Measurements from ENCODE around the gene EIF4E1B.

Gene EIF4E1B

GRCh38 chr5:176631383-176632200 is 1.1 kb downstream of the EIF4E1B start:
- DNase-seq = no peak
- no peak overlapping the region for H2BK5ac ChIP-seq (ENCODE audit: low read depth, low read length, poor library complexity, severe bottlenecking)
- peaks cover 28% of the 10 kb centered on the region for H3K4me1 ChIP-seq (ENCODE audit: control insufficient read depth, insufficient read depth, low read depth, low read length)
- no peak overlapping the region for H3K23ac ChIP-seq (ENCODE audit: low read length in 2 of 2)
- H3K9me3 ChIP-seq (ENCODE audit: control insufficient read depth, low read length) = peaks cover 6% of the 10 kb centered on the region
- H2BK12ac ChIP-seq (ENCODE audit: low read length in 2 of 2) = no peak overlapping the region
- H2AFZ ChIP-seq (ENCODE audit: low read depth, low read length) = no peak overlapping the region
- H3K4me3 ChIP-seq (ENCODE audit: insufficient read depth in 1 of 2, low read depth in 1 of 2, low read length in 2 of 2) = no peak overlapping the region
- H4K8ac ChIP-seq (ENCODE audit: low read length) = no peak overlapping the region
- no peak overlapping the region for H3K18ac ChIP-seq (ENCODE audit: low read depth in 1 of 2, low read length in 2 of 2)
- 90% methylated on average over 6 of the region's 7 CpGs for WGBS
- H3K14ac ChIP-seq (ENCODE audit: low read length in 2 of 2) = no peak overlapping the region
- no peak overlapping the region for H2BK120ac ChIP-seq (ENCODE audit: low read depth, low read length)
- H3K79me1 ChIP-seq (replicated peaks; ENCODE audit: low read length, poor library complexity, severe bottlenecking) = no peaks in the 10 kb centered on the region
- H3K9ac ChIP-seq (ENCODE audit: low read length) = no peak overlapping the region
- H3K36me3 ChIP-seq (ENCODE audit: control insufficient read depth in 1 of 2, insufficient read depth in 2 of 2, low read depth in 1 of 2, low read length in 2 of 2) = no peaks in the 10 kb centered on the region
- H3K27ac ChIP-seq (ENCODE audit: low read length, poor library complexity, severe bottlenecking) = no peak overlapping the region
- H3K4ac ChIP-seq (ENCODE audit: low read depth in 1 of 2, low read length in 2 of 2) = no peak overlapping the region
- H2AK5ac ChIP-seq (ENCODE audit: low read length, severe bottlenecking) = no peak overlapping the region
- H4K91ac ChIP-seq (ENCODE audit: low read length) = no peak overlapping the region
- no peak overlapping the region for H2BK15ac ChIP-seq (ENCODE audit: low read depth, poor library complexity, severe bottlenecking)
- peaks cover 68 to 77% of the 10 kb centered on the region in 2 experiments for H3K27me3 ChIP-seq (ENCODE audit: control insufficient read depth in 1 of 2, insufficient read depth in 1 of 2, low read length in 2 of 2)
- H3K4me2 ChIP-seq (ENCODE audit: low read length, poor library complexity, severe bottlenecking) = no peak overlapping the region

DNA sequence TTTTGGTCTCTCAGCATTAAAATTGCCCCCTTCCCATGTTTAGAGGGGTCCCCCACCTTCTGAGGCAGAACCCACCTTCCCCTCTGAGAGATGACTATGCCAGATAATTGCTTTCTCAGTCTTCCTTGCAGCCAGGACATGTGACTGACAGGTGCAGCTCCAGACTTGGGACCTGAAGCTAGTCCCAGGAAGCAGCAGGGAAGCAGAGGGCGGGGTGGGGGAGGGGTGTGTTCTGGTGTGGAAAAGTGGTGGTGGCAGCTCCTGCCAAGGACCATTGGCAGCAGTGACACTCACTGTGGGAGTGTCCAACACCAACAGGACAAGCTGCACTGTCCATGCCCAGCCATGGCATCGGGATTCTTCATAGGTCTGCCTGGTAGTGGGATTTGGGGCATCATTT is 2.3 kb downstream of the EIF4E1B start:
- no peak overlapping the region for H3K27ac ChIP-seq (ENCODE audit: low read length, poor library complexity, severe bottlenecking)
- H3K9me3 ChIP-seq (ENCODE audit: control insufficient read depth, low read length) = peaks cover 6% of the 10 kb centered on the region
- WGBS = 77% methylated on average over 2 of the region's 2 CpGs
- no peak overlapping the region for H3K9ac ChIP-seq (ENCODE audit: low read length)
- no peak overlapping the region for H3K23ac ChIP-seq (ENCODE audit: low read length in 2 of 2)
- no peaks in the 10 kb centered on the region for H3K36me3 ChIP-seq (ENCODE audit: control insufficient read depth in 1 of 2, insufficient read depth in 2 of 2, low read depth in 1 of 2, low read length in 2 of 2)
- DNase-seq = no peak
- no peak overlapping the region for H2BK5ac ChIP-seq (ENCODE audit: low read depth, low read length, poor library complexity, severe bottlenecking)
- H4K91ac ChIP-seq (ENCODE audit: low read length) = no peak overlapping the region
- H3K4ac ChIP-seq (ENCODE audit: low read depth in 1 of 2, low read length in 2 of 2) = no peak overlapping the region
- H3K18ac ChIP-seq (ENCODE audit: low read depth in 1 of 2, low read length in 2 of 2) = no peak overlapping the region
- H3K4me1 ChIP-seq (ENCODE audit: control insufficient read depth, insufficient read depth, low read depth, low read length) = peaks cover 21% of the 10 kb centered on the region
- H3K4me3 ChIP-seq (ENCODE audit: insufficient read depth in 1 of 2, low read depth in 1 of 2, low read length in 2 of 2) = no peak overlapping the region
- no peak overlapping the region for H4K8ac ChIP-seq (ENCODE audit: low read length)
- no peak overlapping the region for H2BK120ac ChIP-seq (ENCODE audit: low read depth, low read length)
- peaks cover 72 to 80% of the 10 kb centered on the region in 2 experiments for H3K27me3 ChIP-seq (ENCODE audit: control insufficient read depth in 1 of 2, insufficient read depth in 1 of 2, low read length in 2 of 2)
- no peak overlapping the region for H3K14ac ChIP-seq (ENCODE audit: low read length in 2 of 2)
- no peak overlapping the region for H3K4me2 ChIP-seq (ENCODE audit: low read length, poor library complexity, severe bottlenecking)
- H2BK15ac ChIP-seq (ENCODE audit: low read depth, poor library complexity, severe bottlenecking) = no peak overlapping the region
- H2BK12ac ChIP-seq (ENCODE audit: low read length in 2 of 2) = no peak overlapping the region
- no peak overlapping the region for H2AK5ac ChIP-seq (ENCODE audit: low read length, severe bottlenecking)
- H3K79me1 ChIP-seq (replicated peaks; ENCODE audit: low read length, poor library complexity, severe bottlenecking) = no peaks in the 10 kb centered on the region
- no peak overlapping the region for H2AFZ ChIP-seq (ENCODE audit: low read depth, low read length)

DNA sequence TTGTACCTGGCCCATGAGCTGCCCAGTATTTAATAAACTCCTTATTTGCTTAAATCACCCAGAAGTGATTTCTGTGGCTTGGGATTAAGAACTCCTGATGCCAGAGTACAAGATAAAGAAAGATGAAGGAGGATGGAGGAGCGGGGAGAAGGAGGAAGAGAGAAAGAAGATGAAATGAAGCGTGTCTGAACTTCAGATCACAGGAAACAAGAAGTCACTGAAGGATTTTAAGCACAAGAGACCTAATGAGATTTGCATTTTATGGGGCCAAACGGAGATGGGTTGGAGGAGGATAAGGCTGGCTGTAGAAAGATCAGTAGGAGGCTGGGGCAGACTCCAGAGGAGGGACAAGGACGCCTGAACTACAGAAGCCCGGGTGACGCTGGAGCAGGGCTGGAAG is 3.1 kb downstream of the EIF4E1B start:
- Histone ChIP-seq H3K27ac (ENCODE audit: low read length, poor library complexity, severe bottlenecking) (no peak overlapping the region), H3K4me3 (ENCODE audit: insufficient read depth in 1 of 2, low read depth in 1 of 2, low read length in 2 of 2) (no peak overlapping the region), H2BK12ac (ENCODE audit: low read length in 2 of 2) (no peak overlapping the region), H3K9ac (ENCODE audit: low read length) (no peak overlapping the region), H3K79me1 (replicated peaks; ENCODE audit: low read length, poor library complexity, severe bottlenecking) (no peaks in the 10 kb centered on the region), H3K4me2 (ENCODE audit: low read length, poor library complexity, severe bottlenecking) (no peak overlapping the region), H2BK15ac (ENCODE audit: low read depth, poor library complexity, severe bottlenecking) (no peak overlapping the region), H2BK5ac (ENCODE audit: low read depth, low read length, poor library complexity, severe bottlenecking) (no peak overlapping the region), H3K4ac (ENCODE audit: low read depth in 1 of 2, low read length in 2 of 2) (no peak overlapping the region), H2BK120ac (ENCODE audit: low read depth, low read length) (no peak overlapping the region), H3K23ac (ENCODE audit: low read length in 2 of 2) (no peak overlapping the region), H3K9me3 (ENCODE audit: control insufficient read depth, low read length) (peaks cover 6% of the 10 kb centered on the region), H3K14ac (ENCODE audit: low read length in 2 of 2) (no peak overlapping the region), H3K18ac (ENCODE audit: low read depth in 1 of 2, low read length in 2 of 2) (no peak overlapping the region), H2AK5ac (ENCODE audit: low read length, severe bottlenecking) (no peak overlapping the region), H3K27me3 (ENCODE audit: control insufficient read depth in 1 of 2, insufficient read depth in 1 of 2, low read length in 2 of 2) (peaks cover 73 to 83% of the 10 kb centered on the region in 2 experiments), H2AFZ (ENCODE audit: low read depth, low read length) (no peak overlapping the region), H3K4me1 (ENCODE audit: control insufficient read depth, insufficient read depth, low read depth, low read length) (peaks cover 20% of the 10 kb centered on the region), H4K8ac (ENCODE audit: low read length) (no peak overlapping the region), H3K36me3 (ENCODE audit: control insufficient read depth in 1 of 2, insufficient read depth in 2 of 2, low read depth in 1 of 2, low read length in 2 of 2) (no peaks in the 10 kb centered on the region), H4K91ac (ENCODE audit: low read length) (no peak overlapping the region)
- 40% methylated on average over 6 of the region's 6 CpGs for WGBS
- DNase-seq = no peak

- peaks cover 6% of the 10 kb centered on the region for H3K9me3 ChIP-seq (ENCODE audit: control insufficient read depth, low read length)
Observed at GRCh38 chr5:176636426-176636825, 6.0 kb downstream of the EIF4E1B start.

More at GRCh38 chr5:176636426-176636825, 6.0 kb downstream of the EIF4E1B start:
- H3K4me2 ChIP-seq (ENCODE audit: low read length, poor library complexity, severe bottlenecking) = no peak overlapping the region
- H2AK5ac ChIP-seq (ENCODE audit: low read length, severe bottlenecking) = no peak overlapping the region
- H3K4me1 ChIP-seq (ENCODE audit: control insufficient read depth, insufficient read depth, low read depth, low read length) = peaks cover 2% of the 10 kb centered on the region
- no peak overlapping the region for H3K4me3 ChIP-seq (ENCODE audit: insufficient read depth in 1 of 2, low read depth in 1 of 2, low read length in 2 of 2)
- no peak overlapping the region for H2BK120ac ChIP-seq (ENCODE audit: low read depth, low read length)
- no peak overlapping the region for H3K18ac ChIP-seq (ENCODE audit: low read depth in 1 of 2, low read length in 2 of 2)
- WGBS = 61% methylated on average over 9 of the region's 9 CpGs
- no peak overlapping the region for H3K14ac ChIP-seq (ENCODE audit: low read length in 2 of 2)
- peaks cover 49 to 57% of the 10 kb centered on the region in 2 experiments for H3K27me3 ChIP-seq (ENCODE audit: control insufficient read depth in 1 of 2, insufficient read depth in 1 of 2, low read length in 2 of 2)
- no peak overlapping the region for H4K8ac ChIP-seq (ENCODE audit: low read length)
- H3K4ac ChIP-seq (ENCODE audit: low read depth in 1 of 2, low read length in 2 of 2) = no peak overlapping the region
- H3K23ac ChIP-seq (ENCODE audit: low read length in 2 of 2) = no peak overlapping the region
- DNase-seq = no peak
- no peak overlapping the region for H2AFZ ChIP-seq (ENCODE audit: low read depth, low read length)
- no peak overlapping the region for H3K27ac ChIP-seq (ENCODE audit: low read length, poor library complexity, severe bottlenecking)
- H2BK5ac ChIP-seq (ENCODE audit: low read depth, low read length, poor library complexity, severe bottlenecking) = no peak overlapping the region
- H4K91ac ChIP-seq (ENCODE audit: low read length) = no peak overlapping the region
- H3K36me3 ChIP-seq (ENCODE audit: control insufficient read depth in 1 of 2, insufficient read depth in 2 of 2, low read depth in 1 of 2, low read length in 2 of 2) = no peaks in the 10 kb centered on the region
- H2BK12ac ChIP-seq (ENCODE audit: low read length in 2 of 2) = no peak overlapping the region
- no peaks in the 10 kb centered on the region for H3K79me1 ChIP-seq (replicated peaks; ENCODE audit: low read length, poor library complexity, severe bottlenecking)
- H3K9ac ChIP-seq (ENCODE audit: low read length) = no peak overlapping the region
- H2BK15ac ChIP-seq (ENCODE audit: low read depth, poor library complexity, severe bottlenecking) = no peak overlapping the region
